ENCODE data around the gene CAMTA1. TPM values are rescaled to one million over a fixed set of nuclear protein-coding genes. Genes with fewer than 3 reads are reported as not detected.

Gene CAMTA1
- polyA plus RNA-seq, 1 experiment = 23.1 TPM

- Histone ChIP-seq H3K27me3 (ENCODE audit: control insufficient read depth, insufficient read depth, low read length) (peaks cover 5% of the 10 kb centered on the region), H3K36me3 (ENCODE audit: control insufficient read depth, insufficient read depth, low read length) (no peaks in the 10 kb centered on the region), H3K4me3 (ENCODE audit: low read depth, low read length) (no peak overlapping the region)
- CTCF ChIA-PET = no interaction called here
- POLR2A ChIA-PET = no interaction called here
- no peak for TF ChIP-seq CTCF (IDR thresholded peaks at IDR 0.05; ENCODE audit: insufficient read depth, low read depth, low read length)
- DNase-seq (ENCODE audit: low read depth) = no peak
These were observed 385.9 kb downstream of the CAMTA1 start for GRCh38 chr1:7171168-7171567.

- no peak overlapping the region for H3K4me3 ChIP-seq (ENCODE audit: low read depth, low read length)
- ChIA-PET CTCF (no interaction called here), POLR2A (no interaction called here)
- no peak for TF ChIP-seq CTCF (IDR thresholded peaks at IDR 0.05; ENCODE audit: insufficient read depth, low read depth, low read length)
- DNase-seq (ENCODE audit: low read depth) = no peak
- H3K36me3 ChIP-seq (ENCODE audit: control insufficient read depth, insufficient read depth, low read length) = no peaks in the 10 kb centered on the region
- peaks cover 5% of the 10 kb centered on the region for H3K27me3 ChIP-seq (ENCODE audit: control insufficient read depth, insufficient read depth, low read length)
These were observed 386.3 kb downstream of the CAMTA1 start for GRCh38 chr1:7171574-7171973.

GRCh38 chr1:7172804-7173203 is 387.6 kb downstream of the CAMTA1 start:
- DNase-seq (ENCODE audit: low read depth) = no peak
- TF ChIP-seq CTCF (IDR thresholded peaks at IDR 0.05; ENCODE audit: insufficient read depth, low read depth, low read length) = no peak
- ChIA-PET POLR2A (no interaction called here), CTCF (interaction anchor here (0.6 to 1.4 kb wide), 4 partner anchors 12 to 35 kb away, joined by 3 to 4 read pairs (median 3); no protein-coding TSS in a partner anchor)
- H3K4me3 ChIP-seq (ENCODE audit: low read depth, low read length) = no peak overlapping the region
- no peaks in the 10 kb centered on the region for H3K36me3 ChIP-seq (ENCODE audit: control insufficient read depth, insufficient read depth, low read length)
- H3K27me3 ChIP-seq (ENCODE audit: control insufficient read depth, insufficient read depth, low read length) = peaks cover 5% of the 10 kb centered on the region

- no peaks in the 10 kb centered on the region for H3K36me3 ChIP-seq (ENCODE audit: control insufficient read depth, insufficient read depth, low read length)
- no peak overlapping the region for H3K4me3 ChIP-seq (ENCODE audit: low read depth, low read length)
- CTCF ChIA-PET = interaction anchor here (1.3 kb wide), 1 partner anchor 455 kb away, joined by 3 read pairs; no protein-coding TSS in a partner anchor
- DNase-seq (ENCODE audit: low read depth) = no peak
- no peak for TF ChIP-seq CTCF (IDR thresholded peaks at IDR 0.05; ENCODE audit: insufficient read depth, low read depth, low read length)
- POLR2A ChIA-PET = no interaction called here
- peaks cover 5% of the 10 kb centered on the region for H3K27me3 ChIP-seq (ENCODE audit: control insufficient read depth, insufficient read depth, low read length)
These were observed 389.3 kb downstream of the CAMTA1 start for GRCh38 chr1:7174561-7174960.

- TF ChIP-seq CTCF (IDR thresholded peaks at IDR 0.05; ENCODE audit: insufficient read depth, low read depth, low read length) = no peak
- ChIA-PET CTCF (no interaction called here), POLR2A (no interaction called here)
- Histone ChIP-seq H3K36me3 (ENCODE audit: control insufficient read depth, insufficient read depth, low read length) (no peaks in the 10 kb centered on the region), H3K27me3 (ENCODE audit: control insufficient read depth, insufficient read depth, low read length) (peaks cover 5% of the 10 kb centered on the region), H3K4me3 (ENCODE audit: low read depth, low read length) (no peak overlapping the region)
- no peak for DNase-seq (ENCODE audit: low read depth)
These were observed 390.0 kb downstream of the CAMTA1 start for GRCh38 chr1:7174980-7175906.
